Keratinocyte (primary cell): ENCODE measurements around the gene EFCAB6.

Experiments
- CTCF ChIP-seq, 3 experiments: IDR thresholded peaks in 1 of 3; conservative IDR thresholded peaks in 1 of 3; optimal IDR thresholded peaks in 1 of 3; 2 replicates in 2 of 3; 3 replicates in 1 of 3; pipeline versions ENCODE3 to v1.5.1; 2011; ENCODE audit warnings: low read length in 3 of 3, mild to moderate bottlenecking in 3 of 3, moderate library complexity in 2 of 3, control low read depth in 1 of 3, inconsistent platforms in 1 of 3; ENCODE audit not compliant: insufficient read depth in 2 of 3; ENCODE audit errors: extremely low read depth in 1 of 3
- EZH2 ChIP-seq: IDR thresholded peaks from one replicate; pipeline ENCODE4 v1.6.1; 2012; ENCODE audit warnings: inconsistent platforms, mild to moderate bottlenecking, low read length, moderate library complexity

GRCh38 chr22:43501878-43502277, 310.2 kb downstream of the EFCAB6 start:
- TF ChIP-seq CTCF (optimal IDR thresholded peaks at IDR 0.05 in 1 of 3, IDR thresholded peaks at IDR 0.05 in 1 of 3, conservative IDR thresholded peaks at IDR 0.05 in 1 of 3; ENCODE audit: extremely low read depth in 1 of 3, insufficient read depth in 2 of 3, low read length in 3 of 3) (no peak), EZH2 (no peak)
